ENCODE results near the gene ARHGEF39. TPM values are rescaled to one million over a fixed set of nuclear protein-coding genes. Genes with fewer than 3 reads are reported as not detected.

ARHGEF39 gene
- total and polyA plus RNA-seq, 9 of the 15 experiments (the other 6 are each of a cell fraction or from before 2014, with no cell fraction given), result 2.8 to 21.7 (median 12.9) TPM

GRCh38 chr9:35682051-35682450 lies 17.1 kb upstream of the ARHGEF39 start (continued):
- TF ChIP-seq ZBTB7A (IDR thresholded peaks at IDR 0.05; ENCODE audit: borderline replicate concordance, control insufficient read depth, low read depth, low read length), result no peak
- TF ChIP-seq SPI1 (IDR thresholded peaks at IDR 0.05; ENCODE audit: borderline replicate concordance, low read depth, low read length), result no peak

- no peak overlapping the region for H3K9ac ChIP-seq (ENCODE audit: insufficient read depth in 1 of 2, low read depth in 2 of 2, low read length in 2 of 2)
- peaks cover 7% of the 10 kb centered on the region; the same call in 2 of the 3 replicates for H3K36me3 ChIP-seq (ENCODE audit: control insufficient read depth, insufficient read depth, low read length)
- H3K27me3 ChIP-seq (ENCODE audit: control insufficient read depth in 2 of 2, insufficient read depth in 2 of 2, low read length in 2 of 2), result no peaks in the 10 kb centered on the region
- ChIA-PET CTCF (ENCODE audit: low intra/inter-chr PET ratio) (no interaction called here), POLR2A (interaction anchor here (0.6 to 1.1 kb wide), 3 partner anchors 13 to 170 kb away, joined by 3 to 4 read pairs (median 3); no protein-coding TSS in a partner anchor)
- DNase-seq (ENCODE audit: extremely low read depth in 1 of 4, low spot score in 3 of 4) (no peak), ATAC-seq (no peak), FAIRE-seq (no peak)
- H3K9me3 ChIP-seq (replicated peaks; ENCODE audit: control insufficient read depth, insufficient read depth, low read depth, low read length), result no peaks in the 10 kb centered on the region
- in situ Hi-C loops (cut with MboI) (no loop called here), intact Hi-C loops (cut with micrococcal nuclease) (no loop called here)
- no peak overlapping the region for H3K4me2 ChIP-seq (ENCODE audit: insufficient read depth, low read length)
- H3K9me1 ChIP-seq (ENCODE audit: control insufficient read depth, insufficient read depth, low read length), result no peaks in the 10 kb centered on the region
- H3K4me1 ChIP-seq (replicated peaks in 1 of 2; ENCODE audit: control insufficient read depth in 2 of 2, insufficient read depth in 2 of 2, low read length in 2 of 2), result peaks cover 0 to 4% of the 10 kb centered on the region in 2 experiments; a peak in 3 of 5 replicates
- H3K79me2 ChIP-seq (ENCODE audit: control insufficient read depth, insufficient read depth, low read length), result no peaks in the 10 kb centered on the region
- TF ChIP-seq PHF20 (IDR thresholded peaks at IDR 0.05; ENCODE audit: partially characterized antibody), result no peak
- TF ChIP-seq ZNF785 (CRISPR knock-in tag; IDR thresholded peaks at IDR 0.05), result no peak
- no peak for TF ChIP-seq CUX1 (CRISPR knock-in tag; IDR thresholded peaks at IDR 0.05)
- no peak for TF ChIP-seq ZFPM2 (CRISPR knock-in tag; IDR thresholded peaks at IDR 0.05)
- TF ChIP-seq KHSRP (IDR thresholded peaks at IDR 0.05), result no peak
- TF ChIP-seq MXI1 (IDR thresholded peaks at IDR 0.05; ENCODE audit: low read depth, low read length), result no peak
- TF ChIP-seq MIER1 (IDR thresholded peaks at IDR 0.05; ENCODE audit: low read depth), result no peak
- TF ChIP-seq NR0B1 (IDR thresholded peaks at IDR 0.05; ENCODE audit: partially characterized antibody), result no peak
- TF ChIP-seq ZFP30 (CRISPR knock-in tag; IDR thresholded peaks at IDR 0.05; ENCODE audit: borderline replicate concordance), result no peak
- no peak for TF ChIP-seq MCM5 (IDR thresholded peaks at IDR 0.05; ENCODE audit: low read depth)
- TF ChIP-seq ZNF766 (CRISPR knock-in tag; conservative IDR thresholded peaks at IDR 0.05), result no peak
- H3K27ac ChIP-seq (ENCODE audit: extremely low read depth, low read depth, low read length), result no peak overlapping the region
- 33% methylated on average over 1 of the region's 3 CpGs for WGBS (ENCODE audit: insufficient coverage, low coverage, missing lambda C conversion rate)
- no peak overlapping the region for H2AFZ ChIP-seq (ENCODE audit: low read depth, low read length)
- H4K20me1 ChIP-seq (replicated peaks; ENCODE audit: control insufficient read depth, insufficient read depth, low read length), result no peaks in the 10 kb centered on the region
- BruUV-seq (replicated peaks), result no TSS peak
- H3K4me3 ChIP-seq, result no peak overlapping the region
These were observed 16.5 kb upstream of the ARHGEF39 start for GRCh38 chr9:35681341-35682002.
